LoVo (cell line): Measurements from ENCODE around the gene LRCH1.

Source experiments
- DNase-seq: peaks from one replicate; pipeline ENCODE4 v3.0.0-alpha.2; 2016; ENCODE audit warnings: low spot score

LRCH1 gene

DNA sequence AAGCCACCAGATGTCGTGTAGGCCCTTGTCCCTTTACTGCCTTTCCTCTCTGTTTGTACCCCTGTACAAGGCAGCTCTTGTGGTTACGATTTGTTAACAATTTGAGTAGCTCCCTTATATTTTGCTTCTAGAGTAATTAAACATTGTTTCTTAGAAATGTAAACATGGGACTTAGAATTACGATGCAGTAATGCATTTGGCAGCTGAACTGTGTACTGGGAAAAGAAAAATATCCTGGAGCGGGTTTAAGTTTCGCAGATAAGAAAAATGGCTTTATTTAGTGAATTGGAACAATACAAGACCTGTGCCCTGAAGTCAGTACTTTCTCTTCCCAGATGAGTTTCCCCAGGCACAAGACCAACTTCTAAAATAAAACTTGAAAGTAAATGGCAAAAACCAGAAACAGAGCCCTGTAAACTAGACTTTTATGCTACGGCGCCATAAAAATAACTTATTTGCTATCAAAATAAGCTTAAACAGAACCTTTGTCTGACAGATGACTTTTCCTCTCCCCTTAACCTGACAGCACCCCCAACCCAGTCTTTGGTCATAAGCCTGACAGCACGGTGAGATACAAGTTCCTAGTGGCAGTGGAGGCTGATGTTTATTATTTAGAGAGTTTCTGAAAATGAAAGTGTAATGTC, 63.0 kb downstream of the LRCH1 start:
- DNase-seq, result no peak

DNA sequence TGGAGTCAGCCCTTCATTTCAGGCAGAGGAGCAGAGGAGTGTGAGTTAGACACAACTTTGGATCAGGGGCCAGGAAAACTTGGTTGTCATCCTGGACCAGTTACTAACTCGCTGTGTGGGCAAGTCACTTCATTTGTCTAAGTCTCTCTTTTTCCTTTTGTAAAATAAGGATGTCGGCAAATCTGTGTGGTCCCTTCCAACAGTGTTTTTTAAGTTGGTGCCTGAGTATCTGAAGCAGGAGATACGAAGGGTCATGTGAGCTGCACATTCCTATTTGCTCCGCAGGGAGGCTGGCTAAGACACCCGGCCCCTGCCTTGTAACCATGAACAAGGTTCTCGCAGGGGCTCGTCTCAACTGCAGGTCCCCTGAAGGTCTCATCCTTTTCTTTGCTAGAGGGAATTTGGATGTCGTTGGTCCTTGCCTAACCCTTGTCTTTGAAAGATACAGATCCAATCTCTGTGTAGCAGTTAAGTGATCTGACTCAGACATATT, 64.3 kb downstream of the LRCH1 start:
- DNase-seq, result no peak

DNA sequence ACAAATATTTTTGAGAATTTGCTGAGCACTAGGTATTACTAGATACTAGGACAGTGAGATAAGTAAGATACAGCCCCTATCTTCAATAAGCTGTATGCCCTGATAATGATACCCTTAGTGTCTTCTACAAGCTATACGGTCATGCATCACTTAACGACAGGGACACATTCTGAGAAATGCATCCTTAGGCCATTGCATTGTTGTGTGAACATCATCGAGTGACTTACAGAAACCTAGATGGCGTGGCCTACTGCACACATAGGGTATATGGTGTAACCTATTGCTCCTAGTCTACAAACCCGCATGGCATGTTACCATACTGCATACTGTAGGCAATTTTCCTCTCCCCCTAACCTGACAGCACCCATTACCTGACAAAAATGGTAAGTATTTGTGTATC, 64.9 kb downstream of the LRCH1 start:
- no peak for DNase-seq

DNA sequence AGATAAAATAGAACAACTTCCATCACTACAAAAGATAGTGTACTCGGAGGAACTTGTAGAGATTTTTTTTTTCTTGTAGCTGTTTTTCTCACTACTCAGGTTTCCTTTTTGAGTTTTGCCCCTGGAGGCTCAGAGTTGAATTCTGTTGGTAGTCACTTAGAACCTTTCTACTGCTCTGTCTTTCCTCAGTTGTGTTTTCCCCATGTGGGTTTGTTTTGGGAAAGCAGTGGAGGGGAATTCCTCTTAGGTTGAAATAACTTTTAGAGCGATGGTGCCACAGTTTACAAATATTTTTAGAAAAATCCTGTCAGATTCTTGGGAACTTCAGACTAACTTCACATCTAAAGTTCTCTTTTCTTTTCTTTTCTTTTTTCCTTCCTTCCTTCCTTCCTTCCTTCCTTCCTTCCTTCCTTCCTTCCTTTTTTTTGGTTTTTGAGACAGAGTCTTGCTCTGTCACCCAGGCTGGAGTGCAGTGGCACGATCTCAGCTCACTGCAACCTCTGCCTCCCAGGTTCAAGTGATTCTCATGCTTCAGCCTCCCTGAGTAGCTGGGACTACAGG, 65.8 kb downstream of the LRCH1 start:
- no peak for DNase-seq

DNA sequence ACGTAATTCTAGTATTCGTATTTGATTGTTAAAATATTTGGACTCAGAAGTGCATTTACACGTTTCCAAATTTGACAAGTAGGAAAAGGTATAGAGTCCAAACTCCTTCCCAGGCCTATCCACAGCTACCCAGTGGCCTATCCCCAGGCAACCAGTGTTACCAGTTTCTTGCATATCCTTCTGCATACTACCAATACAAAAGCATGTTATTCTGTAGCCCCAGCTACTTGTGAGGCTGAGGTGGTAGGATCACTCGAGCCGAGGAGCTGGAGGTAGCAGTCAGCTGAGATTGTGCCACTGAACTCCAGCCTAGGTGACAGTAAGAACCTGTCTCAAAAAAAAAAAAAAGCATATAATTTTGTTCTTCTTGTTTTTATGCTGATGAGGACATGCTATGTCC, 67.1 kb downstream of the LRCH1 start:
- DNase-seq, result no peak

DNA sequence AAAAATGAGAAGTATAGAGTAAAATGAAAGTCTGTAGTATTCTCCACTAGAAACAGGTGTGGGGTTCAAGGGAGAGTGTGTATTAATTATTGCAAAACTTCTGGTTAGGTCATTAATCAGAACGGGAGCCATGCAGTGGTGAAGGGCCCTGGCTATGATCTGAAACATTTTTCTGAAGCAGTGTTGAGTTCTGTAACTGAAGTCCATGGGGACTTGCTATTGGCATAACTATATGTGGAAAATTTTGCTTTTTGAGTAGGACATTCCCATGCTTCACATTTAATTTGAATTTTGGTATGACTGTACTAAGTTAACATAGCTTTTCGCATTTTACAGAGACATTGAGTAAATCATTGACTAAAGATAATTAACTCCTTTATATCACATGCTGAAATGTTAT, 67.5 kb downstream of the LRCH1 start:
- no peak for DNase-seq

DNA sequence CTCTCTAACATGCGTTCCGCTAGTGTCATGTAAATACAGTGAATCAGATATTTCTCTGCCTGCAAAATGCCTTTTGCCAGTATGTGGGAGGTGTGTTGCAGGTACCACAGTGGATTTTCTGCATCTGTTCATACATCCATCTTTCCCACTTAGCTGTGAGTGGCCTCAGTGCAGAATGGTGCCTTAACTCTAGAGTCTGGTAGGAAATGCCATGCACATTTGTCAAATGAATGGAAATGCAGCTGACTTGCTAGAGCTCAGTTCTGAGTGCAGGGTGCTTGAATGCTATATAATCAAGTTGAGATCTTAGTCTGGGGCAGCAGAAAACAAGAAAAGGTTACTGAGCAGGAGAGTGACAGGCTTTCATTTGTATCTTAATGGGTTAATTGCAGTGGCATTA, 68.2 kb downstream of the LRCH1 start:
- DNase-seq, result no peak

DNA sequence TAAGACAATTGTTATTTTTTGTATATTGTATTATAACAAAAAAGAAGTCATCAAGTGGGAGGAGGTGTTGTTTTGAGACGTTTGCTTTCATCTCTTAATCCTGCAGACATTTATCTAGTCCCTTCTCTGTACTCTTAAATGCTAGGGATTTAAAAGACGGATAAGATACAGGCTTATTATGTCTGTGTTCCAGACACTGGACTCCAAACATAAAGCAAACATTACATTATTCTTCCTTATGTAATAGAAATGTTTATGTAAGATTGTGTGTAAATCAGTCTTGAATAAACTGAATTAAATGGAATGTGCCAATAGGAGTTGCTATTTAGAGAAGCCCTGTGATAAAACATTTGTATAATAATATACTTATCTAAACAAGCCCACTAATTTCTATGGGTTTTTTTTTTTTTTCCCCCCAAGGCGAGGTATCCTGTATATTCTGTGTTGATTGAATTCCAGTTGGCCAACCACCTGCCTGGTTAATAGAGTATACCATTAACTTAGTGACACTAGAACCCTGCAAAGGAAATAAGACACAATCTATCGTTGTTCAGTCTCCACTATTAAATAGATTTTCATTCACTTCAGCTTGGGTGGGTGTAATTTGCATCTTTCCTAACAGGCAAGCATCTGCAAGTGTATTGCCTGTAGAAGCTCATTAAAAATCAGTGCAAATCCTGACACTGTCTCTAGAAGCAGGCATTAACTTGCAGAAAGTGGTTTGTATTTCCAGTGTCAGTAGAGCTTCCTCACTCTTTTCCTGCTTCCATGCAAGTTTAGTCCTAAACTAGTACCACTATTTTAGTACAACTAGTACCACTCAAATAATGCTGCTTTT, 69.0 kb downstream of the LRCH1 start:
- no peak for DNase-seq

DNA sequence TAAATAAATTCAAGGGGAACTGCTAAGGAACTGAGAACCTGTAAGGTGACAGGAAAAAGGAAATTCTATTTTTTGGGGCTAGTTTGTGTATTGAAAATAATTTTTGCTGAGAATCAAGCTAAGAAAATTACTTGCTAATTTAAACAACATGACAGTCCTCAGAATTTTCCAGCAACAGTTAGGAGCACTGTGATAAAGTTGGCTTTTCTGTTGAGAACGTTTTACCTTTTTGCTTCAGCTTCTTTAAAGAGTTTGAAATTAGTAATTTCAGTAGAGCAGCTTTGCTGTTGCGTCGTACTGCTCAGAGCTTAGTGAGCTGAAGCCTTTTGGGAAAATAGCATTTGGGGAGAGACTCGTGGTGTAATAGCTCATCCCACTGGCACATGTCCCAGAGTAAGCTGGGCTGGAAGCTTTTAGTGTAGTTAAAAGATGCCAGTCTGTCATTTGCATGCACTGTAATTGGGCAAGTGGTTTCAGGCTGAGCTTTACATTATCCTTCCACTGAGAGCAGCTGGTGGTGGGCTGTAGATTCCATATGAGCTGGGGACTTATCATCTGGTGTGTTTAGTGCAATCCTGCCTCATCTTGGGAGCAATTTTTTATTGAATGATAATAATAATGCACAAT, 69.8 kb downstream of the LRCH1 start:
- no peak for DNase-seq

DNA sequence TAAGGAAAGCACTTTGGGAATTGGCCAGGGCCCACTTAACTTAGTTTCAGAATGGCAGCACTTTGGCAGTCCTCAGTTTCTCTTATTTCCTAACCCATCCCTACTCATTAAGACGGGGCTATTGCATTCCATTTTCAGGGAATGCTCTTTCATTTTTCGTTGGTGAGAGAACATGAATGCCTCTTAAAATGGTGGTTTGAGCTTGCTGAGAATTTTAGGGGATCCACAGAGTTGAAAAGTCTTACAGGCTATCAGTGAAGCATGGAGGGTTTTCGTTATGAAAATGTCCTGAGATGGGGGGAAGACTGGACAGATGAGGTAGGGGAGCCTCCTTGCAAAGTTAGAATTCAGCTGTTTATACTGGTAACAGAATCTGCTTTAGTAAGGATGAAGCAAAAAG, 71.4 kb downstream of the LRCH1 start:
- DNase-seq, result no peak

DNA sequence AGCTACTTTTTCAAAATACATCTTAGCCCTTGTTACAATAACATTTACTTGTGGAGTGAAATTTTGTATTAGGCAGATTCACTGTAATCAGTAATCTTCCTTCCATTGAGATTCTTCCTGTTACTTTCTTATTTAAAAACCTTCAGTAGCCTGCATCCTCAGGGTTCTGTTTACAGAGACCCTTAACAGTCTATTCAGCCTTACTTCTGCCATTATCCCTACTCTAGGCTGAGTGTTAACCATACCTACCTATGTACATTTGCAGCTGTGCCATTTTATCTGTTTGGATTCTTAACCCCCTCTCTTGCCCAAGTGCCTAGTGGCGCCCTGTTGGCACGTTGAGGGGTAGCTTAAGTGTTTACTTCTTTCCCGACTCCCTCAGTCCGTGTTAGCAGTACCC, 71.9 kb downstream of the LRCH1 start:
- DNase-seq, result no peak

DNA sequence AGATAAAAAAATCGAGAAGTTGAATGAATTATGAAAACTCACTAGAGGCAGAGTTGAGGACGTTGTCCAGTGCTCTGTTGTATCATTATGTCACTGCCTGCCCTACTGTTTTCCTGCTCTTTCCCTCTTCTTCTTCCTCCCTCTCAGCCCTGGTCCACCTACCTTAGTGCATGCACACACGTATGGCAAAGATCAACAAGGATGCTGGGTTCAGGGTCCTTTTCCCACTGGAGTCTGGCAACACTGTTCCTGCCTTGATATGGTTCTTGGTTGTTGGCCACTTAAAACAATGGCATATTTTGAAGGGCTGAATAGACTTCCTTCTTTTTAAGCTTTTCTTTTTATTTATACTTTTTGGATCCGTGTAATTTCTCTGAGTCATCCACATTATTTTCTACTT, 74.5 kb downstream of the LRCH1 start:
- no peak for DNase-seq

DNA sequence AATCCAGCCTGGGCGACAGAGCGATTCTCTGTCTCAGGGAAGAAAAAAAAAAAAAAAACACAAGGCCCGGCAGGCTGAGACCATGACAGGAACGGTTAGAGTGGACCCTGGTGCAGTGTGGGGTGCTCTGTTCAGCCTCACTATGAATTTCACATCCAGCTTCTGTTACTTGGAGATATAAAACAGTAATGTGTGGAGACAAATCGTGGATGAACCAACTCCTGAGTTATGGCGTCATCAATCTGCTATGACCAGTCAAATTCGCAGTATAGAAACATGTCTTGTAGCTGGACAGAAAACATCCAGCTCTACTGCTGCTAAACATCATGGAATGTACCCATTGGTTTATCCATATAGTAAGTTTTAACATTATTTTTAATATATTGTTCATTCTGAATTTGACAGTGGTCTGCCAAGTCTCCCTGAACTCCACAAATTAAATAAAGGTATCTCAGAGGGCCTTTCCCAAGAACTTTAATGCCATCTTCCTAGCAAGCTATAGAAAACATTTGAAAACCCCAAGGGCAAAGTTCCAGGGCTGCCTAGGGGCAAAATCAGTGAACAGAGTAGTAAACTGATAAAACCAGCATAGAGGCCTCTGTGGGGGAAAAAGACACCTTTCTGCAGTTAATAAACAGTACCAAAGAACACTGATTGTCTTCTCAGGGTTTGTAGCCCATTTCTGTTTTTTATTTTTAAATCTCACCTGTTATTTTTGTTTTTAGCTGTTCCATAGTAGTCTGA, 75.8 kb downstream of the LRCH1 start:
- DNase-seq, result no peak

DNA sequence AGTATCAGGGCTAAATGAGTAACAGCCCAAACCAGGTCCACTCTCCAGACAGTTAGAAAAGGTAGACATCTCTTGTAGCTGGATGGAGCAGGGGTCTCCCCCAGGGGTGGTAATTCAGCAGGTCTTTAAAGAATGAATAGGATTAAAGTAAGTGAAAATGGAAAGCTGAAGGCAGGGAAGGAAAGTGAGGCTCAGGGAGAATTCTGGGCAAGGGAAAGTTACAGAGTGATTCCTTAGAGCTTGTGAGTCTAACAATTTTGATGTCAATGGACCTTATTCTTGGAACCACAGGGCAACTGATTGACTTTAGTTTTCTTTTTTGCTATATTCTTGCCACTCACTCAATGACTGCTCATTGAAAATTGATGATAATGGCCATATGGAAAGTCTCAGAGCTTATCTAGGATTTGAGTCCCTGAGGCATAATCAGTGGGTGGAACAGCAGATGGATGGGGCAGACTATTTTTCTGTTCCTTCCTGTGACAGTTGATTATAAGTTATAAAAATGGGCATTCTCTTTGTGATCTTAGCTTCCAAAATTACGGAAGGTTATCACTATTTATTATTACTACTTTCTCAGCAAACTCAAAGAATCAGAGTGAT, 76.9 kb downstream of the LRCH1 start:
- no peak for DNase-seq

DNA sequence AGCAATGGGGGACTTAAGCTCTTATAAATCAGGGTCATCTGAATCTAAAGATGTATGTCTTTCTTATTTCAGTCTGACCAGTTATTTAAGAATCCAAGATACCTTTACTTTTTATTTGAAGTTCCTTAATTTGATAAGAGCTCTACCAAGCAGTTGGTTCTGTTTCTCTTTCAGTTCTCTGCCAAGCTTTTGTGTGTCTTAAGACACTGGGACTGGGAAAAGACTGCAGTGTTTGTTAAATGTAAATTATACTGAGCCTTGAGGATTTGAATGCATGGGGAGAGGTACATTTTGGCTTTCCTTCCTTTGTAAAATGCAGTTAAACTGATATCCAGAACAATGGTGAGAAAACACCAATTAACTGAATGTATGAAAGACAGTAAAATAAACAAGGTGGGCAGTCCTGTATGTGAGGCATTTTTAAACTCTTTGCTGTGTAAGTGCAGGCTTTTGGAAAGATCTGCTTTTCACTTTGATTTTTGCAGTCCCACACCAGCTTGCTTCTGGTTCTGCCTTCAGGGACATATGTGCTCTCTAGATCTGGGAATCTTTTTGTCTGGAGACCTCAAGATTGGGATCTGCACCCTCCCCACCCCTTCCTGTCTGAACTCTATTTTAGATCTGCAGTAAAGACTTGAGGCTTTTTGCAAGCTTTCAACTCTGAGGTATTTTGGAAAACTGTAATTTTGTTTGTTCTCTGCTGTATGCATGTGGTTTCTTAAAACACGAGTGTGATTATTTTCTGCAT, 77.6 kb downstream of the LRCH1 start:
- DNase-seq, result no peak

DNA sequence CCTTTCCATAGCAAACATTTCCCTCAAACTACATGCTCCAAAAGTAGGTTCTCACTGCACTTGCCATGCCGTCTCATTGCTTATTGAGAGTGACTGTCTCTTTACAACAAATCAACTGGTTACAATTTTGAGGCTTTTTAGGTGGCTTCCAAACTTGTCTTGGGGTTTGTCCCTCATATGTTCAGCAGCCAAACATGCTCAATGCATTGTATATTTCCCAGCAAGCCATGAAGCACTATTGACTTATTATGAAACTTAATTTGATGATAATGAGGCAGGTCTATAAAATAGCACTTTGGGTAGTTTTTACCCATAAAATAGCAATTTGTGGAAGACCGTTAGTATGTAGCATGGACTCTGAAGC, 78.2 kb downstream of the LRCH1 start:
- DNase-seq, result no peak

DNA sequence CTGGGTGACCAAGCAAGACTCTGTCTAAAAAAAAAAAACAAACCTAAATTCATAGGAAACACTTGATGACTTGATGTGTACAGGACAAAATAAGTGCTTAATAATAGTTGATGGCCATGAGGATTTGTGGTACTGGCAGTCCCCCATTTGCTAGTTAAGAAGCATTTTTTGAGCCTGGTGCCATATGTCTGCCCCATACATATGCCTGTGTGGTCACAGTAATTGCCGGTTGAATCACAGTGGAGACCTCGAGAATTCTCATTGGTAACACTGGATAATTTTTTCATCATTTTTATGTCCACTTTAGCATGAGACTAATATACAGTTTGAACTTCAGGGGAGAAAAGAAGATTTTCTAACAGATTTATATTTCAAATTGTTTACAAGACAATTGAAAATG, 79.2 kb downstream of the LRCH1 start:
- DNase-seq, result no peak

DNA sequence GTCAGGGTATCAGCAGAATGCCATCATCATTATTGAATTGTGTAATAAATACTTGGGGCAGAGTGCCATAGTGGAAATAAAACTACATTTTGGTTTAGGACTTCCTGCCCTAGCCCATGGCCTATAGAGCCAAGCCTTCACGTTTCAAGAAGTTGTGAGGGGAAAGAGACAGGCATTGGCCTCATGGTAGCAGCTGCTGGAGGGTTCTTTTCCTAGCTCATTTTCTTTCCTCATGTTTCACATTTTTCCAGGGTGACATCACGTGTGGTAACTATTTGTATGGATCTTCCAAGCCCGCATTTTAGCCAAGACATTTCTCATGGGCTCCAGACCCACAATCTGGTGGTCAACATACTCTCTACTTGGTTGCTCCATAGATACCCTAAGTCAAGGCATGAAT, 80.4 kb downstream of the LRCH1 start:
- no peak for DNase-seq

DNA sequence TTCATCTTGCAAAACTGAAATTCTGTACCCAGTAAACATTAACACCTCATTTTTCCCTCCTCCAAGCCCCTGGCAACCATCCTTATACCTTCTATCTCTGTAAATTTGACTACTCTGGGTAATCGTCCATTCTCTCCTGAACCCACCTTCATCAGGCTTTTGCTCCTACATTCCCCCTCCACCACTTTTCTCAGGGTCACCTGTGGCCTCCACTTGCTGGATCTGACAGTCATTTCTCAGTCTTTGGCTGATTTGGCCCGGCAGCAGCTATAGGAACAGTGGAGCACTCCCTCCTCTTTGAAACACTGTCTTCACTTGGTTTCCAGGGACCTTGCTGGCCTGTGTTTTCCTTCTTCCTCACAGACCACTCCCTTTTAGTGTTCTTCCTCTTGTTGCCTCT, 83.5 kb downstream of the LRCH1 start:
- no peak for DNase-seq

DNA sequence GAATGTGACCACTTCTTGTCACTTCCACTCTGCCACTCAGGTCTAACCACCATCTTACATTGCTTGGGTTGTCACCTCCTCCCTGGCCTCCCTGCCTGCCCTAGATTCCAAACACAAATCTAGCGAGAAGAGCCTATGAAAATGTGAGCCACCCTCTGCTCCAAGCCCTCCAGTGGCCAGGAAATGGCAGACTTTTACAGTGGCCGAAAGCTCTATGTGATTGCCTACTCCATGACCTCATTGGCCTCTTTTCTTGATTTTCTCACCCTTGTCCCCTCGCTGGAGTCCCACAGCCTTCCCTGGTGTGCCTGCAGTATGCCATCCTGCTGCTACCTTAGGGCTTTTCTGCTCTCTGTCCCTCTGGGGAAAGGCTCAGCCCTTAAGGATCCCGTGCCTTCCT, 84.2 kb downstream of the LRCH1 start:
- DNase-seq, result no peak

DNA sequence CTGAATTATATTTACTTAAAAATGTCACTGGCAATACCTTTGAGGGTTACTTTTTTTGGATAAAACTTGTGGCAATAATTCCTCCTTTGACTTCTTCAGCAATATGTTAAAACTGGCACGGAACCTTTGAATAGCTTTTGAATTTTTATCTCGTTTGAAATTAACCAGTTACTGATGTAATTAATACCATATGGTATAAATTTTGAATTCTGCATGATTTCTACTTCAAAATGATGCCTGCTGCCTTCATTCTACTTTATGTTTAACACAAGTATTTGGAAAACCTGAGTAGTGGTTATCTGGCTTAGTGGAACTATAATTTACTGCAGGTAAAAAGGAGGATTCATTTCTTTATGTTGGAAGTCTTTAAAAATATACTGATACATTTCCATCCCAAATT, 85.3 kb downstream of the LRCH1 start:
- DNase-seq, result no peak
